ENCODE measurements around the gene MINK1. TPM values are rescaled to one million over a fixed set of nuclear protein-coding genes. Genes with fewer than 3 reads are reported as not detected.
A peak's percentile ranks its signal among the peaks of the same experiment; 100 is the strongest.

Gene MINK1
- total and polyA plus RNA-seq, 2 of the 13 experiments (the other 11 are each of a cell fraction or from before 2014, with no cell fraction given): 17.2 to 63.9 TPM

DNA sequence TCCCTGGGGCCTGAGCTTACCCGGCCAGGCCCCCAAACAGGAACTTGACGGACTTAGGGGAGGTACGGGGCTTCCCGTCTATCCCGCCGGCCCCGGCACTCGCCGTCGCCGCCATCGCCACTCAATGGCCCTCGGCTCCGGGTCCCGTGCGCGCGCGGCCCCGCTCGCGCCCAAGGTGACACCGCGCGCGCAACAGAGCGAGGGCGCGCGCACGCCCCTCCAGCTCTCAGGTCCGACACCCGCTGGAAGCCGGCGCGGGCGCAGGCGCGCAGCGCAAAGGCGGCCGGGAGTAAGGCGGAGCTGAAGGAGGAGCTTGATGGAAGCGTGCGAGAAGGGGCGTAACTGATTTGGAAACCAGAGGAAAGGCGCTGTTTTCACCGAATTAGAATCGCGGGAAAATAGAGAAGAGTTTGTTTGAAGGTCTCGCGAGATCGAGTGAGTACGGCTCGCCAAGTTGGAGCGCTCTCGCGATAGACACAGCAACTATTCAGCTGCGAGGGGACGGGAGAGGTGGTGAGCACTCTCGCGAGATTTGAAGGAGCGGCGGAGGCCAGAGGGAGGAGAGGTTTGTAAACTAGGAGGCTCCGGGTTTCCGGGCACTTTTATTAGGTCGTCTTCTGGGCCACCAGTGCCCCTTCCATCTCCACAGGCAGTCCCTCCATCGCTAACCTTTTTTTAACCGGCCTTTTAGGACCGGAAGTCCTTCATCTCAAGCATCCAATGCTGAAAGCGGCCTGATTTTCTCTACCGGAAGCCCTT lies 106.8 kb downstream of the MINK1 start, which contains the start of the genes RNF167 and SLC25A11 (continued):
- TF ChIP-seq, protein P1, sequence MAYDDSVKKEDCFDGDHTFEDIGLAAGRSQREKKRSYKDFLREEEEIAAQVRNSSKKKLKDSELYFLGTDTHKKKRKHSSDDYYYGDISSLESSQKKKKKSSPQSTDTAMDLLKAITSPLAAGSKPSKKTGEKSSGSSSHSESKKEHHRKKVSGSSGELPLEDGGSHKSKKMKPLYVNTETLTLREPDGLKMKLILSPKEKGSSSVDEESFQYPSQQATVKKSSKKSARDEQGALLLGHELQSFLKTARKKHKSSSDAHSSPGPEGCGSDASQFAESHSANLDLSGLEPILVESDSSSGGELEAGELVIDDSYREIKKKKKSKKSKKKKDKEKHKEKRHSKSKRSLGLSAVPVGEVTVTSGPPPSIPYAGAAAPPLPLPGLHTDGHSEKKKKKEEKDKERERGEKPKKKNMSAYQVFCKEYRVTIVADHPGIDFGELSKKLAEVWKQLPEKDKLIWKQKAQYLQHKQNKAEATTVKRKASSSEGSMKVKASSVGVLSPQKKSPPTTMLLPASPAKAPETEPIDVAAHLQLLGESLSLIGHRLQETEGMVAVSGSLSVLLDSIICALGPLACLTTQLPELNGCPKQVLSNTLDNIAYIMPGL (CRISPR knock-in tag; IDR thresholded peaks at IDR 0.05; ENCODE audit: borderline replicate concordance in 1 of 2, low read depth in 1 of 2): peak; percentile 19 to 45; a peak in 1 of 4 replicates
- TF ChIP-seq ZNF746 (CRISPR knock-in tag; IDR thresholded peaks at IDR 0.05) (no peak), ZNF878 (CRISPR knock-in tag; IDR thresholded peaks at IDR 0.05) (no peak), NR1H2 (CRISPR knock-in tag; IDR thresholded peaks at IDR 0.05; ENCODE audit: borderline replicate concordance, low read depth) (no peak), SMAD1 (CRISPR knock-in tag; IDR thresholded peaks at IDR 0.05; ENCODE audit: borderline replicate concordance, low read depth) (0 out of 2 replicates have a peak, but pooled peaks have one; percentile 28), BHLHE40 (IDR thresholded peaks at IDR 0.05; ENCODE audit: low read length) (peak; percentile 87), ZNF724P (CRISPR knock-in tag; IDR thresholded peaks at IDR 0.05; ENCODE audit: borderline replicate concordance) (no peak), SNAI1 (CRISPR knock-in tag; IDR thresholded peaks at IDR 0.05; ENCODE audit: borderline replicate concordance) (no peak), NRL (CRISPR knock-in tag; IDR thresholded peaks at IDR 0.05; ENCODE audit: borderline replicate concordance) (no peak), ZNF543 (CRISPR knock-in tag; IDR thresholded peaks at IDR 0.05) (0 out of 2 replicates have a peak, but pooled peaks have one; percentile 34), ZFP62 (CRISPR knock-in tag; IDR thresholded peaks at IDR 0.05) (no peak), ARNT2 (CRISPR knock-in tag; IDR thresholded peaks at IDR 0.05; ENCODE audit: low read depth) (no peak; the same call in 1 of the 2 replicates), ATAD3A (CRISPR knock-in tag; IDR thresholded peaks at IDR 0.05) (no peak), JUND (CRISPR knock-in tag; IDR thresholded peaks at IDR 0.05) (no peak), RBM22 (optimal IDR thresholded peaks at IDR 0.05; ENCODE audit: low read length) (peak; percentile 53), ZNF512B (CRISPR knock-in tag; IDR thresholded peaks at IDR 0.05; ENCODE audit: borderline replicate concordance) (no peak), ZBTB20 (CRISPR knock-in tag; IDR thresholded peaks at IDR 0.05; ENCODE audit: borderline replicate concordance, low read depth) (no peak), DR1 (CRISPR knock-in tag; IDR thresholded peaks at IDR 0.05) (peak; percentile 58), ZFP91 (CRISPR knock-in tag; IDR thresholded peaks at IDR 0.05; ENCODE audit: borderline replicate concordance) (peak; percentile 45; the same call in 1 of the 2 replicates), IKZF4 (CRISPR knock-in tag; IDR thresholded peaks at IDR 0.05; ENCODE audit: borderline replicate concordance, low read depth, not compliant biosample characterization) (peak; percentile 49)
- TF ChIP-seq, protein P2, sequence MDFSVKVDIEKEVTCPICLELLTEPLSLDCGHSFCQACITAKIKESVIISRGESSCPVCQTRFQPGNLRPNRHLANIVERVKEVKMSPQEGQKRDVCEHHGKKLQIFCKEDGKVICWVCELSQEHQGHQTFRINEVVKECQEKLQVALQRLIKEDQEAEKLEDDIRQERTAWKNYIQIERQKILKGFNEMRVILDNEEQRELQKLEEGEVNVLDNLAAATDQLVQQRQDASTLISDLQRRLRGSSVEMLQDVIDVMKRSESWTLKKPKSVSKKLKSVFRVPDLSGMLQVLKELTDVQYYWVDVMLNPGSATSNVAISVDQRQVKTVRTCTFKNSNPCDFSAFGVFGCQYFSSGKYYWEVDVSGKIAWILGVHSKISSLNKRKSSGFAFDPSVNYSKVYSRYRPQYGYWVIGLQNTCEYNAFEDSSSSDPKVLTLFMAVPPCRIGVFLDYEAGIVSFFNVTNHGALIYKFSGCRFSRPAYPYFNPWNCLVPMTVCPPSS (IDR thresholded peaks at IDR 0.05): no peak
